ENCODE data around the gene ZNF396.

ZNF396 gene

GRCh38 chr18:35376742-35377695 lies at the start of gene ZNF396:
Gene ZNF396, minus strand, starts transcription at chr18:35377337. Its CDS starts 3,045 bp downstream, at chr18:35374292.
- DNase-seq (ENCODE audit: low read depth) = peak; percentile 66

DNA sequence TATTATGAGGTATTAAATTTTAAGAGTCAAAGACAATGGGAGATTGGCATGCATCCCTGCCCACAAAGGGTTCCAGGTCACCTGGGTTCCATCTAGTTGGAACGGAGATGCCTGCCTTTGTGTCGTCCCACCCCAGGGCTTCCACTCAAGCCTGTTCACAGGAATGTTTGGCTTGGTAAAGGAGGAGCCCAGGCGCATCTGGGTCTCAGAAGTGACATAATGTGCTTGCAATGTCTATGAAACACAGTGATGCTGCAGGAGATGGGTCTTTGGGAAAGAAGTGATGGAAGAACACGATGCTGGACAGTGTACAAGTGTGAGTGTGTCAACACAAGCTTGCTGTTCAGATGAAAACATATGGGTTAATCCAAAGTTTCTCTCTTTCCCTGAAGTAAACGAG lies 49.6 kb upstream of the ZNF396 start:
- DNase-seq (ENCODE audit: low read depth) = no peak

GRCh38 chr18:35424356-35424755 lies 47.2 kb upstream of the ZNF396 start:
- no peak for DNase-seq (ENCODE audit: low read depth)

DNA sequence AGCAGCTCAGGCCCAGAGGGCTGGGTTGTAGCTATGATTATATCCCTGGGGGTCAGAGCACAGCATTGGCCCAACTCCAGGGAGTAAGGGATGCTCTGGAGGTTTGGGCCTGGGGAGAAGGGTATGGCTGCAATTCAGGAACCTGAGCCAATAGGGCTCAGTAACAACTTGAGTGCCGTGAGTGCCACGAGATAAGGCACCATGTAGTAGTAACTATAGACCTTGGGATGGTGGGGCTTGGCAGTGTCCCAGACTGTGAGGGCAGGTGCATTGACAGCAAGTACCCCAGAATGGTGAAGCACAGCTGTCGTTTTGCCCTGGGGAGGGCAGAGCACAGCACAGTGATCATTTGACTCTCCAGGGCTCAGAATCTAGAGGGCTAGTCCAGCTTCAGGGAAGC lies 45.1 kb upstream of the ZNF396 start:
- DNase-seq (ENCODE audit: low read depth) = no peak

DNA sequence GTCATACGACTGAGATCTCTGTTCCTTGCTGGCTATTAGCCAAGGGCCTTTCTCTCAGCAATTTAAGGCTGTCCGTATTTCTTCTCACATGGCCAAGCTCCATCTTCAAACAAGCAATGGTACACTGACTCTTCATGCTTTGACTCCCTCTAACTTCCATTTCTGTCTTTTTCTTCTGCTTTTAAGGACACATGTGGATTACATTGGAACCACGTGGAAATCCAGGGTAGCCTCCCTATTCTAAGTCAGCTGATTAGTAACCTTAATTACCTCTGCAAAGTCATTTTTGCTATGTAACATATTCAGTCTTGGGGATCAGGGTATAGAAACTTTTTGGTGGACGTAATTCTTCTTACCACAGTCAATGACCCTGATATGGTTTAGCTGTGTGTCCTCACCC lies 41.5 kb upstream of the ZNF396 start:
- no peak for DNase-seq (ENCODE audit: low read depth)

GRCh38 chr18:35417223-35417622 lies 40.1 kb upstream of the ZNF396 start:
- DNase-seq (ENCODE audit: low read depth) = no peak

- no peak for DNase-seq (ENCODE audit: low read depth)
Measured at GRCh38 chr18:35415511-35416073, 38.5 kb upstream of the ZNF396 start.

DNA sequence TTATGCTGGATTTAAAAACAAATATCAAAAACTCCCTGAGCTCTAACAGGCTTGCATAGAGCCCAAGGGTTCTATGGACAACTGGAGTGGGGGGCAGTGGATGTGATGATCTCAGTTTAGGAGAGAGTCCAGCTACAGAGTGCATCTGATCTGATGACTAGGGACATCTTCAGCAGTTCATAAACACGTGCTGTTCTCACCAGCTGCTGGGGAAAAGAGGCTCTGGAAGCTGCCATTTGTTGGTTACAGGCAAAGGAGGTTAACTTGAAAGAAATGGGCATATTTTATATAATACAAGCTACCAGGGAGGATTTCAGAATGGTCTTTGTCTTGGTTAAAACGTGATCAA lies 36.0 kb upstream of the ZNF396 start:
- DNase-seq (ENCODE audit: low read depth) = no peak

- DNase-seq (ENCODE audit: low read depth) = no peak
Measured at GRCh38 chr18:35411625-35412351, 34.7 kb upstream of the ZNF396 start.

GRCh38 chr18:35410561-35410960 lies 33.4 kb upstream of the ZNF396 start:
- no peak for DNase-seq (ENCODE audit: low read depth)

DNA sequence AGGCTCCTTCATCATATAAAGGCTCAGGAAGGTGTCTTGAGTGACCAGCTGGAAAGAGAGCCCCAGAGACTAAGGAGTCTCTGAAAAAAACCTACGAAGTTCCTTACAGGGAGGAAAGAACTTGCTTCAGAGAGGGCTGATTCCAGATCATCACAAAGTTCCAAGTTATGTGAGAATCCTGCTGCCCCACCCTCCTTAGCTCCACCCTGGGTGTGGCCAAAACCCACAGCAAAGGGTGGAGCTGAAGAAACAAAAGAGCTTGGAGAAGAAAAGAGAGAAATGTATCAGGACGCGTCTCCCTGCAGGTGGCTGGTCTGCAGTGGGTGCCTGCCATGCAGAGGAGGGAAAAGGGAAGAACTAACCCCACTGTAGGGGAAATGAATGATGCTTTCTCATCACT lies 32.8 kb upstream of the ZNF396 start:
- DNase-seq (ENCODE audit: low read depth) = no peak

- no peak for DNase-seq (ENCODE audit: low read depth)
Measured at GRCh38 chr18:35408843-35409261, 31.7 kb upstream of the ZNF396 start.

DNA sequence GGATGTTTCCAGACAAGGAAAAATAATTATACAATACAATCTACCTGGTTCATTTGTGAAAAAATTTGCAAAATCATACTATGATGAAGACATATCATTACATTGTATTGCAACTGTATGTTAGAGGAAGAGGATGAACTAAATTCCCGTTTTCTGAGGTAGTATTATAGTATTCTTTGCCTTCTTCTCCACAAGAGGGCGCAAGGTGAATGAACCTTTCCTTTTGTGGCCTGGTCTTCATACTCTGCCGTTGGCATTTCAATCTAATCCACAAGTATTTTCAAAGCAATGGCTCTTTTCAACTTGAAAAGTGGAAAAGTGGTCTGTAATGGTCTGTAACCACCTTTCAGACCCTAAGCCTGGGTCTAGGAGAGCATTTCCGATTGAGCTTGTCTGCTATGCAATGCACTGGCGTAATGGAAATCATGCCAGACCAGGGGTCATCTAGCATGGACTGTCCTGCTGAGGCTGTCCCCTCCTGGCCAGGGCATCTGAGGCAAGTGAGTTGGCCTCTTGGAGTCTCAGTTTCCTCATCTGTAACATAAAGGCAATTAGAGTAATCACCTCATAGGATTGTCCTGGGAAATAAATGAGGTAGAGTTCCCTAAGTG lies 30.8 kb upstream of the ZNF396 start:
- no peak for DNase-seq (ENCODE audit: low read depth)

GRCh38 chr18:35406666-35407065 lies 29.5 kb upstream of the ZNF396 start:
- DNase-seq (ENCODE audit: low read depth) = no peak

- no peak for DNase-seq (ENCODE audit: low read depth)
Measured at GRCh38 chr18:35397976-35398375, 20.8 kb upstream of the ZNF396 start.

- no peak for DNase-seq (ENCODE audit: low read depth)
Measured at GRCh38 chr18:35393716-35394115, 16.6 kb upstream of the ZNF396 start.

DNA sequence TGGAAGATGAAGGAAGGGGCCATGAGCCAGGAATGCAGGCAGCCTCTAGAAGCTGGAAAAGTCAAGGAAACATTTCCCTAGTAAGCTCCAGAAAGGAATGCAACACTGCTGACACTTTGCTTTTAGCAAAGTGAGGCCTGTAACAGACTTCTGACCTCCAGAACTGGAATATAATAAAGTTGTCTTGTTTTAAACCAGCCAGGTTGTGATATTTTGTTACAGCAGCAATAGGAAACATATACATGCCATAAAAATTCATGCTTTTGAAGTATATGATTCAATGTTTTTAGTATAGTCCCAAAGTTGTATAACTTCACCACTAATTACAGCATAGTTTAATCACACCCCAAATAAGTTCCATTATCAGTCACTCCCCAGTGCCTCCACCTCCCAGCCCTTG lies 15.2 kb upstream of the ZNF396 start:
- no peak for DNase-seq (ENCODE audit: low read depth)

DNA sequence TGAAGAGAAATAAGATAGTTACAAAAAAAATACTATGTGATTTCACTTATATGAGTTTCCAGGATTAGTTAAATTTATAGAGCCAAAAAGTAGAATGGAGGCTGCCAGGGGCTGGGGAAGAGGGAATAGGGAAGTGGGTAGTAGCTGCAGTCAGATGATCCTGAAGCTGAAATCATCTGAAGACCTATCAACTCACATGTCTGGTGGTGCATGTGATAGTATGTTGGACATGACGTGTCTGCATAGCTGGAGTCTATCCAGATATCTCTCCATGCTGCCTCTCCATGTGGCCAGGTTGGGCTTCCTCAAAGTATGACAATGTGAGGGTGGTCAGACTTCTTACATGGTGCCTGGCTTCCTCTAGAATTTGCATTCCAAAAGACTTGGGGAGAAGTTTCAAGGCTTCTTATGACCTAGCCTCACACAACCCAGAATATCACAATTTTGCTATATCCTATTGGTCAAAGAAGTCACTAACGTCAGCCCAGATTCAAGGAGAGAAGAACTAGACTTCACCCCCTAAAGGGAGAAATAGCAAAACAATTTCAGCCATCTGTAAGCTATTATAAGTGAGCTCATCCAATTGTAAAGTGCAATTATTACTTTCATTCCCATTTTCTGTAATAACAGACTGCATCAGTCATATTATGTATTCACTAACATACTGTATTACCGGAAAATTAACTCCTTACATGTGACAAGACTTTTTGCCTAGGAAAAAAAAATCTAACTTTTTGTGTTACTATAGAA lies 14.0 kb upstream of the ZNF396 start:
- no peak for DNase-seq (ENCODE audit: low read depth)

DNA sequence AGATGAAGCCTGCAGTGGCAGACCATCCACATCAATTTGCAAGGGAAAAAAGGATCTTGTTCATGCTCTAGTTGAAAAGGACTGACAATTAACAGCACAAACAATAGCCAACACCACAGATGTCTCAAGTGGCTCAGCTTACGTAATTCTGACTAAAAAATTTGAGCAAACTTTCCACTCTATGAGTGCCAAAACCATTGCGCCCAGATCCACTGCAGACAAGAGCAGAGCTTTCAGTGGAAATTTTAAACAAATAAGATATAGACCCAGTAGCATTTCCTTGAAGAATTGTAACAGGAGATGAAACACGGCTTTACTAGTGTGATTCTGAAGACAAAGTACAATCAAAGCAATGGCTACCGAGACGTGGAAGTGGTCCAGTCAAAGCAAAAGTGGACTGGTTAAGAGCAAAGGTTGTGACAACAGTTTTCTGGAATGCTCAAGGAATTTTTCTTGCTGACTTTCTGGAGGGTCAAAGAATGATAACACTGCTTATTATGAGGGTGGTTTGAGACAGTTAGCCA lies 12.0 kb upstream of the ZNF396 start:
- DNase-seq (ENCODE audit: low read depth) = no peak

DNA sequence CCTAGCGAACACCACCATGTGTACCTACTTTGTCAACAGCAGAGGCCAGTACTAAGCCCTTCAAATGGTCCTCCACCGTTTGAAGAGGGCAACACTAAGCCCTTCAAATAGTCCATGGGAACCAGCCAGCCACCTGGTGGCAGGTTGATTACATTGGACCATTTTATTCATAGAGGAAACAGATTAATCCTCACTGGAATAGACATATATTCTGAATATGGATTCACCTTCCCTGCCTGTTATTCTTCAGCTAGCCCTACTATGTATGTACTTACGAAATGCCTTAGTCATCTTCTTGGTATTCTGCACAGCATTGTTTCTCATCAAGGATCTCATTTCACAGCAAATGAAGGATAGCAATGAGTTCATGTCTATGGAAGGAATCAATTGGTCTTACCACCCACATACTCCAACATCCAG lies 10.0 kb upstream of the ZNF396 start:
- DNase-seq (ENCODE audit: low read depth) = no peak

DNA sequence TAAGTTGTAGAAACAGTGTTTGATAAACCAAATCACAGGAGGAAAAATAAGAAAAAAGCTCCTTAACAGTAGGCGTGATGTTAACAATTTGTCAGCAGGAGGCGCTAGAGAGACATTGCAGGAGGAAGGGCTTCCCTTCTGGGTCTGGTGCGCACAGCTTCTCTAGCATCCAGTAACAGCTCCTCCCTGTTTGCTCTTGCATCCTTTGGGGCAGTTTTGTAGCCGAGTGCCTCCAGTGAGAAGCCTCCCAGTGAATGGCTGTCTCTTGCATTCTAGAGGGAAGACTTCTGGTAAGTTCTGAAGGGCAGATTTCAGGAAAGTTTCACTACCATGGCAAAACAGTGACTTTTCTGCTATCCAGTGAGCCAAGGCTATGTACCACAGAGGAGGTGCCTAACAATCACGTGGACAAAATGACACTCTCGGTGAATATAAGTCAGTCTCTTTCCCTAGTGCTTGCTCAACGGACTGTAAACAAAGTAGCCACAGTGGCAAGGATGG lies 9.5 kb upstream of the ZNF396 start:
- peak; percentile 14 for DNase-seq (ENCODE audit: low read depth)
